Stimulated activated CD4-positive, alpha-beta T cell treated with anti-CD3 and anti-CD28 coated beads, TNF-alpha, amount 100 ng/mL, for 1 hour (primary cell): ENCODE measurements around the gene SMARCD3.
A peak's percentile ranks its signal among the peaks of the same experiment; 100 is the strongest.

ENCODE experiments used
- DNase-seq, 3 donors: peaks; one replicate each; pipeline ENCODE4 v3.0.0-alpha.2; 2020; ENCODE audit warnings: low read depth in 3 of 3, low spot score in 1 of 3

The SMARCD3 gene

DNA sequence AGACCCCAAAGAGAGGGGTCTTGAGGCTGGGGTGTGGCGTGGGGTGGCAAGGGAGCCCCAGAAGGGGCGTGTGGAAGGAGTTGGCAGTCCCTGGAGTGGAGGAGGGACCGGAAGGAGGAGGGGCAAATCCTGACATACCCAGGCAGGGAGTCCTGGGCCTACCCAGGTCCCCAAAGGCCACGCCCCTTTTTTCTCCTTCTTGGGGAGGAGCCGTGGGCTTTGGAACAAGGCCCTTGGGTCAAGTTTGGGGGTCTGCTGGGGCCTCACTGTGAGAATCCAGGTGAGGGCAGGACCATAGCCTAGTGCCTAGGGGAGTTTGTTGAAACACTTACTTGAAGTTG, 1.2 kb upstream of the SMARCD3 start:
- DNase-seq: no peak

DNA sequence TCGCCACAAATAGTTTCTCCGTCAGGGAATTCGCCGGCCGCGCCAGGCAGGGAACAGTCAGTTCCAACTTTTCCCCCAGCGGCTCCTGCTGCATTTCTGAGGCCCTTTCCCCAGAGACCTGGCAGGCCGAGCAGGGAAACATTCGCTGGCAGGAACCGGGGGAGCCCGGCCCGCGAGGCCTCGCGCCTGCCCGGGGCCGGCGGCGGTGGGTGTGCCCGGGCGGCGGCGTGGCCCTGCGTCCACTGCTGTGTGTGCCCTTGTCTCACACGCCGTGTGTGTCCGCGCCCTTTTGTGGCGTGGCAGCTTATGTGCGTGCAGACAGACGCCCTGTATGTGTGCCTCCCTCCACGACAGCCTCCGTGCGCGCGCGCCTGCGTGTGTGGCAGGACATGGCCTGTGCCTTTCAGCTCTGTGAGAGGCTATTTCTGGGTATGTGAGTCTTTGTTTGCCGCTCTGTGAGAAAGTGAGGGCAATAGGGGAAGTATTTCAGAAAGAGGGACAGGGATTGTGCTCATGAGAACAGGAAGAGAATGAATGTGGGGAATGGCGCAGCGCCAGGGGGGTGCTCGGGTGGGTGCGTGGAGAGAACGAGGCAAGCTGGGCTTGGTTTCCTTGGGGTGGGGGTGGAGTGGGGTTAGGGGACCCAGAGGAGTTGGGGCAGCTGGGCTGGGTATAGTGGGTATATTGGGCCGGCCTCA, 689 bp upstream of the SMARCD3 start:
- no peak for DNase-seq

DNA sequence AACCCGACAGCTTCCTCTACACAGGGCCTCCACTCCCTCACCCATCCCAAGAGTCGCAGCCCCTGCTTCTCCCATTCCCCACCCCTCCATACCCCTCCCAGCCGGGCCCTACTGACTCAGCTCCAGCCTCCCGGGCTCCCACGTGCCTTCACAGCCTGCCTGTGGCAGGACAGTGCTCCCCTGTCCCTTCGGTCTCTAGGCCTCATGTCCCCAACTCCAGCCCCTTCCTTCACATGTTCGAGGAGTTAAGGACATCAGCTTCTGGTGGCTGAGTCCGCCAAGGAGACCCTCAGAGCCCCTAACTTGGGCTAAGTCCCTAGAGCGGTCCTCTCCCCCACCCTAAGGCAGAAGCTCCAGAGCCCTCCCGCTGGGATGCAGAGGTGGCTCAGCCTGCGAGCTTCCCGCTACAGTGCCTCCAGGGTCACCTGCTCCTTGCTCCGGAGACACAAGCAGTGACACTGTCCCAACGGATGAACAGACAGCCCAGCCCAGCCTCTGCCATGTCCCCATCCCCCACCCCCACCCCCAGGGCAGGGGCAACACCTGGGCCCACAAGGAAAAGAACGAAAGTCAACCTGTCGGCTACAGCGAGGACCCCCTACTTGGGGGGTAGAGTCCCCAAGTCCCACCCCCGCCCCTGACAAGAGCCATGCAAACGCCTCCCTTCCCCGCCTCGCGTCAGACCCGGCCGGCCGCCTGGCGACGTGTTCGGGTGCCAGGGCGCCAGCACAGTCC, 716 bp downstream of the SMARCD3 start:
- no peak for DNase-seq

DNA sequence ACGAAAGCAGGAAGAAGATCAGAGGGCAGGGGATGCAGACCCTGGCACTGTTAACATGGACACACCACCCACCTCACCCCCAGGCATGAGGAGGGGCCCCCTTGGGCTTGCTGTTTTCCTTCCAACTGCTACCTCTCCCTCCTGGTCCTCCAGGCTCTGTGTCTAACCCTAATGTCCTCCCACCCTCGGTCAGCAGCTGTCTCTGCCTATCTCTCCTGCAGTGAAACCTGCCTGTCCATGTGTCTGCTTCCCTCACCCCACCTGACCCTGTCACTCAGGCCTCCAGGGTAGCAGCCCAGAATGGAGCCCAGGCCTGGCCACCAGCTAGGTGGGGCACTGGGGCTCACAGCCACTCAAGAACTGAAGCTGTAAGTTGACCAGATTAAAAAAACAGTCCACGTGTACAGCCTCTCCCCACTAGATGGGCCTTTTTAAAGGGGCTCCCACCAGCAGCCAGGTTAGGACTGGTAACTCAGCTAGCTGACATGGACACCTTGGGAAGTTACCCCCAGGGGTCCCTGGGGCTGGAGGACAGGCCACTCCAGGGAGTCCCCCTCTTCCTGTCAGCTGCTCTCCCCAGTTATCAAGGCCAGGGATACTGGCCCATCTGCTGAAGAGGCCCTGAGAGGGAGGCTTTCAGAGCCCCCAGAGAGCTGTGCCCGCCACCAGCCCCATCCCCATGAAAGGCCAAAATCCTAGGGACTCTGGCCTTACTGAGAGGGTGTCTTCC, 1.5 kb downstream of the SMARCD3 start:
- DNase-seq: no peak

DNA sequence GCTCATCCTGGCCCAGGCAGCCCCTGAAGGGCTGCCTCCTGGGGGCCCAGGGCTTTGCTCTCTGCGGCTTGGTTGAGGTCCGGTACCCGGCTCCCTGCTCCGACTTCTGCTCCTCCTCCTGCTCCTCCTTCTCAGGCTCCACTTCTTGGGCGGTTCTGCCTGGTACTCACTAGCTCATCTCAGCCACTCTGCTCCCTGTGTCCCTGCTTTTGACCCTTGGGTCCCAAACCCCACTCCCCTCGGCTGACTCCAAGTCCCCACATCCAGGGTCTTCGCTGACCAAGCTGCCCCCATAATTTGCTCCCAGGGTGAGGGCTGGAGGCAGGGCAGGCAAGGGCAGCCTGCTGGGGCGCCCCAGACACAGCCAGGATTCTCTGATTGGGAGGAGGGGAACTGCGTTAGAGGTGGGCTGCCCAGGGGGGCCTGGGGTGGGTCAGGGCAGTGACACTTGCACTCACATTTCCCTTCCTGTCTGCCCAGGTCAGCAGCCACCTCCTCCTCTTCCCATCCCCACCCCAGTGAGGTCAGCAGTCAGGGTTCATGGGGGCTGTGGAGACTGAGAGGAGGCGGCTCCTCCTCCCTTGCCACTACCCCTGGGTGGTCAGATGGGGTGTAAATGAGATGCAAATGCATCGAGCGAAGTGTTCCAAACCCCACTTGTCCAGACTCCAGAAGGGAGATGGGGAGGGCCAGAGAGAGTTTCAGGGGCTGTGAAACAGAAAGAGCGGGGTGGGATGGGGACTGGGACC, 2.2 kb downstream of the SMARCD3 start:
- DNase-seq: no peak

DNA sequence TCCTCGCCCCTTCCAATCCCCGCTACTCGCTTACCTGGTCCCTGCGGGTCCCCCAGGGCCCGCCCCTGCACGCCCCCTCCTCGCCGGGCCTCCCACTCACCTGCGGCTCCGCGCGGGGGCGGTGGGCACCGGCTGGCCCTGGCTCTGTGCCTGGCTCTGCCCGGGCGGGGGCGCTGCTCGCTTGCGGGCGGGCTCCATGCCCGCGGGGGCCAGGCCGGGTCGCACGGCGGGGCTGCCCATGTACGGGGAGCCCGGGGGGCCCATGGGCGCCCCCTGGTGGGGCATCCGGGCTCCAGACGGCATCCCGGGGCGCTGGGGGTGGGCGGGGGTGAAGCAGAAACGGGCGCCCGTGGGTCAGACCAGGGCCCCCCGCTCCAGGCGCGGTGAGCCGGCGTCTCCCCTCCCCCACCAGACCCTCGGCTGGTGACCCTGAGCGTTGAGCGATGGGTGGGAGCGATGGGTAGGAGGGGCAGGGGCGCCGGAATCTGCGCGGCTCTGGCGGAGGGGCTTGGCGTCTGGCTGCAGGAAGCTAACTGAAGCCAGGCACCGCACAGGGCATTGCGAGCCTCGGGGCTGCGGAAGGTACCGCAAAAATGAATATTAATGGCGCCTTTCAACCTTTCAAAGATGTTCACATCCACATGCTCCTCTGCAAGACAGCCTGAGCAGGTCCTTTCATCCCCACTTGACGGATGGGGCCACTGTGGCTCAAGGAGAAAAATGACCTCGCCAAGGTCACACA, 3.0 kb downstream of the SMARCD3 start:
- DNase-seq: peak in 2 of 3 donors; percentile 38 to 51

DNA sequence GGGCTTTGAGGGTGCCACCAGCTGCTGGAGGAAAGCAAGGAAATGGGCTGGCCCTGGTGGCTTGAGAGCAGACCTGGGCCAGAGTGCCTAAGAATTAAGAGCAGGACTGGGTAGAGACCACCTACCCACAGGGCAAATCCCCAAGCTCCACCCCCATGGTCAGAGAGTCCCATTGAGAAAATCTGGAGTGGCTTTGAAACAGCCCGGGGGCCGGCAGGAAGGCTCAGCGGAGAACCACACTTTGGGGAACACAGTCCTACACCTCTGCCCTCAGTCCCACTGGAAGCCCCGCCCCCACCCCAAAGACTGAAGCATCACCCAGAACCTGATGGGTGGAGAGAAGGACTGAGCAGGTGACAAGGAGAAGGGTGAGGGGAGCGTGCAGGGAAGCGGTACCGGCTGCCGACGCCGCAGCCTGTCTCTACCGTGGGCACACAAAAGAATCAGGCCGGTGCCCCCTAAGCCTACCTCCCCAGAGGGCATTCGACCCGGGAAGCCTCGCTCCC, 3.6 kb downstream of the SMARCD3 start:
- no peak for DNase-seq

DNA sequence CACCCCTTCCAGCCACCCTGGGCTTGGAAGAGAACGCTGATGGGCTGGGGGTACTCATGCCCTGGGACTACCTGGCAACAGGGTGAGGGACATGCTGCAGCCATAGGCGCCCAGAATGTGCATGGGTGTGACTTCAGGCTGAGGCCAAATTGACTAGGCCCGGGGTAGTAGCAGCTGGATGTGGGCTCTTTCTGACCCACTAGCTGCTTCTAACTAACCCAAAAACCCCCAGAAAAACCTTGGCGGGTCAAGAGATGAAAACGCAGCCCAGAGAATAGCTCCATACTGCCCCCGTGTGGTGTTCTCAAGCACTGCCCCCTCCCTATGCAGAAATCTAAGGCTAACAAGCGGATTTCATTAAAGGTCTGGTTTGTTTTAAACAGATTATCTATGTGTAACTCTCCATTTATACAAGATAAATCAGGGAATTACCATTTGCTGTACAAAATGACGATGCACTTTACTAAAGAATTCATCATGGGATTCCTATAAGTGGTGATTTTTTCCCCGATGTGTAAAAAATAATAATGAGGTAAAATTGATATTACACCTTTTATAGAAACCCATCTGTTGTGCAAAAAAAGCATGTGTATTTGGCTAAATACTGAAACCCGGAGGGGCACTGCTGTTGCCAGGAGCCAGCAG, 4.2 kb downstream of the SMARCD3 start:
- DNase-seq: peak in 1 of 3 donors; percentile 21

DNA sequence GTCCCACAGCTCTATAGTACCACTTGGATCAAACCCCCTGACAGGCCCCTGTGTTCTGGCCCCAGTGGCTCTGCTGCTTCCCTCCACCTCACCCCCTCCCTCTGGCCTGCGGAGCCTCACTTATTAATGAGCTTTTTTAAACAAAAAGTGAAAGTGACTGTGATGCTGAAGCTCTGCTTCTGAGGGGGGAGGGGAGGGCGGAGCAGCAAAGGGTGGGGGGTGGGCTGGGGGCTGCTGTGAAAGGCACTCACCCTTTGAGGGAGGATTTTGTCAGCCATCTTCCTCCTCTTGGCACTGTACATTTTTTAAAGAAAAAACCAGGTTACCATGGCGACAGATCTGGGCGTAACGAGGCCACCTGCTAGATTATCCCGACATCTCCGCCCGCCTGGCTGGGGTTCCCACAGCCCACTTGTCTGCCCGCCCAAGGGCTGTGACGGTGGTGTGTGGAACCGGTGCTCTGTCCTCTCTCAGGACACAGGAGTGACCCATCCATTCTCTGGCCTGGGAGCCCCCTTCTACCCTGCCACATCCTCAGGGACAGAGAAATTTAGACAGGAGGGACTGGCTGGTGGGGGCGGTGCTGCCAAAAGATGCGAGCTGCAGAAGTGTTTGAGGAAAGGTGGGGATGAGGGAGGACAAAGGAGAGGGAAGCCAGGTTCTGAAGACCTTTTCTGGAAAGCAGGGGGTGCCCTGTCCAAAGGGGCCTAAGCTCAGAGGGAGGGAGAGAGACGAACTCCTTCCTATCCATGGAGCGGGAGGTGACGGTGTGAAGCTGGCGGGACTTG, 4.9 kb downstream of the SMARCD3 start:
- DNase-seq: no peak

DNA sequence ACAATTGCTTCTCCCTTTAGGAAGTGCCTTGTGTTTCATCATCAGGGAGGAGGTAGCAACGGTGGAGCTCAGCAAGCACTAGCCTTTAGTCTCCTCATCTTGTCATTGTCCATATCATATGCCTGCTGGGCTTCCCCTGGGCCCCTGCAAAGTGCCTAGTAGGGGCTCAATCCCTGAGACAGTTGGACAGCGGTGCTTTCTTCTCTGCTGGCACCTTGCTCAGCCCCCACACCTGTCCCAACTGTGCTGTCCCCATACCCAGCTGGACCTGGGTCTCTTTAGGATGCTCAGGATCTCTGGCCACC, 5.5 kb downstream of the SMARCD3 start:
- DNase-seq: no peak

DNA sequence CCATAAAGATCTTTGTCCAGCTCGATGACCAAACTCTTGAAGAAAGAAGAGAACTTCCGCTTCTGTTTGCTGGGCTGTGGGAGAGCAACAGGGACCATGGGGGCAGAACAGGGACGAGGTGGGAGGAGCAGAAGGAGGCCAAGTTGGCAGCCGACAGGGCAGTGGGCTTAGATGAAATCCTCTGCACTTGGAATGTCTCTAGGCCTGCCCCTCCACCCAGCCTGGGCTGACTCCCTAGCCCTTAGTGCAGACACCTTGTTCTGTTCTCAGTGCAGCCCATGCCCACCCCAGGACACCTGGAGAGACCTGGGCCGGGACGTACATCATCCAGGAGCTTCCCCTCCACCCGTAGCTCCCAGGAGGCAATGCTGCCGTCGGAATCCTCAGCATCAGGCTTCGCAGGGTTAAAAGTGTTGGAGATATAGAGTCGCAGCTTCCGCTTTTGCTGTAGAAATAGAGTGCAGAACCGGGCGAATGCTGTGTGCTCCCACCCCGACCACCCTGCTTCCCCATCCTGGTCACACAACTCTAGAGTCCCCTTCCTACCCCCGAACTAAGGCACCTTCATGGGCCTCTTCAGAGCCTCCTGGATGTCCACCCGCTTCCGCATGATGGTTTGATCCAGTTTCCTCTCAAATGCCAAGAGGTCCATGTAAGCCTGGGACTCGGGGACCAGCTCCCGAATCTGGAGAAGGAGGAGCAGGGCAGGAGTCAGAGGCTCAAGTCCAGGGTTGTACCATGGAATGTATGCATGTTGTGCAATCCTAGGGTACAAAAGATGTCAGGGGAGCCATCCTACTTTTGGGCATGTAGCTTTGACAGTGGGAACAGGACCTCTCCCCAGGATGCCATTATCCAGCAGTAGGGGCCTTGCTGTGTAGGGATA, 6.1 kb downstream of the SMARCD3 start:
- no peak for DNase-seq

DNA sequence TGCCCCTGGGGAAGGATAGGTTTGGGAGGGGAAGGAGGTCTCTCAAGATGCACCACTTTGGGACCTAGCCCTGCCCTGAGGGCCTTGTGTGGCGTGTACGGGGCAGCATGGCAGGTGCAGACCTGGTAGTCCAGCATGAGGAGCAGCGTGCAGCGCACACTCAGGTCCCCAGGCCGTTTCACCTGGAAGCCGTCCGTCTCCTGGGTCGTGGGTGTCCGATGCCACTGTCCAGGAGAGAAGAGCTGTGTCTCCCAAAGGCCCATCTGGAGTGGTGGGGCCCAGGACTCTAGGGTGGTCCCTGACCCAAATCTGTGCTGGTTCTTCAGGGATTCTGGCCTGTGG, 6.8 kb downstream of the SMARCD3 start:
- no peak for DNase-seq

DNA sequence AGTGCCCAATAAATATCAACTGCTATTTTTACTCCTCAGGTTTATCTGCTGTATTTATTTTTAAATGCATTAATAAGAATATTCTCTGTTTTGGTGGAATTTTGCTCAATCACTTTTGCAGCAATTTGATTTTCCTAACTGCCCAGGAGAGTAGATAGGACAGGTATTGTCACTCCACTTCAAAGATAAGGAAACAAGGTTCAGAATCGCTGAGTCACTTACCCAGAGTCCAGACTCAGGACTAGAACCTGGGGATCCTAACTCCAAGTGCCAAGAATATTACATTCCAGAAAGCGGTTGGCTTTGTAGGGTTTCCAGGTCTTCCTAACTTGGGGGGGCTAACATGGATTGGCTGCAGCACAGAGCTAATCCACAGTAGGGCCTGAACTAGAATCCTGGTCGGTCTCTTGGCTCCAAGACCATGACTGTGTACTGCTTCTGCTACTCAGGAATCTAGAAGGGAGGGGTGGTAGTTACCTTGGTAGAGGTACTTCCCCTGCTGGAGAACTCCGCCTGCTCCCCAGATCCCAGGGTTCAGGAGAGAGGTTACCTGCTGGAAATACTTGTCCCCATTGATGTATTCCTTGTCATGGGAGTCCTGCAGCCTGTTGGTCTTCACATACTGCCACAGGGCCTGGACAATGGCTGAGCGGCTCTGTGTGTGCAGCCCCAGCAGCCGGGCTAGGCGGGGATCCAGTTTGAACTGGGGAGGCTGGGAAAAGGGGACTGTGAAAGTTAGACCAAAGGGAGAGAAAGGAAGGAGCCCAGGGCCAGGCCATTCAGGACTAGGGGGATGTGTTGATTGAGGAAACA, 7.3 kb downstream of the SMARCD3 start:
- DNase-seq: no peak

DNA sequence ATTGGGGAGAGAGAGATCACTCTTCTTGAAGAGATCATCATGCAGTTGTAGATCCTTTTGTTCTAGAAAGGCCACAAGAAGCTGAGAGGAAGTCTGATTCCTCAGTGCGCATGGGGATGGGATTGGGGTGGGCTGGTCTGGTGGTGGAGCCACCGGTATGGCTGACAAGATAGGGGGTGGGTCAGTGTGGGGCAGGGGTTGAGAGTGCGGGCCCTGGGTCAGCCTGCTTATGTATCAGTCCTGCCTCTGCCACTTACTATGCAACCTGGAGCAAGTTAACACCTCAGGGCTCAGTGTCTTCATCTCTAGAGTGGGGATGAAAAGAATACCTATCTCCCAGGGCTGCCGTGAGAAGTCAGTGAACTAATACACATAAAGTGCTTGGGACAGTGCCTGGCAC, 8.0 kb downstream of the SMARCD3 start:
- DNase-seq: no peak

DNA sequence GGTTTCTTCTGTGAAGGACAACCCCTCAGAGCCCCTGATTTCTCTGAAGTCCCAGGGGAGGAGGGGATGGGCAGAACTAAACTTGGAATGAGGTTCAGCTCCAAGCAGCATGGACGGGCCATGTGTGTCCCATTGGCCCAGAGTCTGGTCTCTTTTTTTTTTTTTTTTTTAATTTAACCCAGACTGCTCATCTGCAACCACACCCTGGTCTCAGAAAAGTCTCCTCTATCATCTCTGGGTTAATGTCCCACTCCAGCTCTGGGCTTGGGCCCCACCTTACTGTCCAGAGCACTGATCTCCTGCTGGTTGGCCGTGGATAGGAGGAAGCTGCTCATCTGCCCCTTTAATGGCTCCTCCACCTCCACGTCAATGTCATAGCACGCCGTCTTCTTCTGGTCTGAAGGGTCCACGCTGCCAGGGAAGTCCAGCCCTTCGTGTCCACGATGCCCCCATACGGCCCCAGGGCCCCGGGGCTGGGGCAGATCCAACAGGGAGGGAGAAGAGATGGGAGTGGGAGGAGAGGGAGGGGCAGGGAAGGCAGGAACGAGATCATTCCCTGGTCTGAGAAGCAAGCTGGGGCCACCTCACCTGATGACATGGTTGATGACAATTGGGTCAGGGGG, 8.5 kb downstream of the SMARCD3 start:
- no peak for DNase-seq

DNA sequence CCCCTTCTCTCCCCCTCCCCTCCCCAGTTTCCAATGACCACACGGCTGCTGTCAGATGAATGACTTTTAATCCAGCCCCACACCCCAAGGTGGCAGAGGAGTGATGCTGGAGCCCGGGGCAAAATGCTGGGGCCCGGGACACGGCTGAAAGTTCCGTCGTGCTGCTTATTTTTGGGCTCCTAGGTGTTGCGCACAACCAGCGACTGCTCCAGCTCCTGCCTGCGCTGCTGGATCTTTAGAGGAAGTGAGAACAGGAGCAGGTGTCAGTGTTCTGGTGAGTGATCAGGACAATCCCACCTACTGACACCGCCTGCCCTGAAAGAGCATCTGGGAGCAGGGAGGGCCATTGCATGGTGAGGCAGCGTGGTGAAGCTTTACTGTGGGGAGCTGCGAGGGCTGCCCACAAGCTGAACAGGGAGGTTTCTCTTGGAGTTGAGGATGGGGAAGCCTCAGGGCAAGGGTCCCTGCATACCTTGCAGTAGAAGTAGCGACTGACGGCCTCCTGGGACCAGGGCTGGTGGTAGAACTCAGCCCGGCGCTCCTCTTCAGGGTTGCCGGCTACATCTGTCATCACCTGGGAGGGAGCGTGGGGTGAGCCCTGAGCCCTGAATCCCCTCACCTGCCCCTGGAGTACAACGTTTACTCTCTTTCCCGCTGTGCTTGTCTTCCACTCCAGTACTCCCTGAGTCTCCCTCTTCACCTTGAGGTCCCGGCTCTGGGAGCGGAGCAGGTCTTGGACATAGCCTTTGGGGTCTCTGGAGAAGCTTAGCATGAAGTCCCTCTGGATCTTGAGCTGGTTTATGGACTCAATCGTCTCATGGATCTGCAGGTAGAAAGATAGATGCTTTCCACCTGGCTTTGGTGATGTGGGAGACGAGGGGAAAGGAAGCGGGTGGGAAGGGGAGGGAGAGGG, 9.3 kb downstream of the SMARCD3 start:
- no peak for DNase-seq
